HG03097 (cell line): ENCODE data around the gene SLC29A3.

Source experiments
- ATAC-seq: cut with Tn5 transposase; IDR thresholded peaks from one replicate; pipeline ENCODE4 v1.9.1; 2021; ENCODE audit not compliant: unreplicated experiment, low FRiP score

SLC29A3 gene

GRCh38 chr10:71389768-71390460 lies 70.9 kb downstream of the SLC29A3 start:
- no peak for ATAC-seq

GRCh38 chr10:71390461-71390835 lies 71.4 kb downstream of the SLC29A3 start:
- no peak for ATAC-seq

DNA sequence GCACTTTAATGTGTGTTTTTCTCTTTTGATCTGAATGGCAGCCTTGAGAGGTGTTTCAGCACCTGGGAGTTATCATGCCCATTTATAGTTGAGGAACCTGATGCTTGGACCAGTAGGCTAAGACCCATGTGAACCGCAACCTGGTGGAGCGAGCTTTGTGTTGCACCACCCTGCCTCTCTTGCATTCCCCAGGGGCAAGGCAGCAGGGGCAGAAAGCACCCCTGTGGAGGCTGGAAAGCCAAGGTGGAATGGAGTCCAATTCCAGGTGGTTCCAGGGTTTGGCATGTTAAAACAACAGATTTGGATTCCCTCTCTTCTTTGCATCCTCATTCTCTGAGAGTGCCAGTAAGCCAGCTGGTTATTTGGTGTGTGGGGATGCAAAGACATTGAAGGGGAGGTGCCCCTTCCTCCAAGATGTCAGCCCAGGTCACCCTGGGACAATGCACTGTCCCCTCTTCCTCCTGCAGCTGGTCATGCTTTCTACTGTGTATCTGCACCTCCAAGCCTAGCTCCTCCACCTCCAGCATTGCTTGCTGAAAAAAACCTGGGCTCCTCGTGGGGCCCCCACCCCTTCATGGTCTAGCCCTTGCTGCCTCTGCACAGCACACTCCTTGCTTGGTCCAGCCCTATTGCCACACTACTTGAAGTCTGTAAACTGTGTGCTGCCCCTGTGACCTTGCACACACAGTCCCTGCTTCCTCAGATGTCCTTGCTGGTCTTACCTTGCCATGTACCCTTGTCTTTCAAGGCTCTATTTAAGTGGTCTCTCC lies 72.0 kb downstream of the SLC29A3 start:
- no peak for ATAC-seq

GRCh38 chr10:71391701-71392100 lies 72.6 kb downstream of the SLC29A3 start:
- no peak for ATAC-seq

- ATAC-seq: no peak
Measured at GRCh38 chr10:71392292-71392691, 73.2 kb downstream of the SLC29A3 start.

DNA sequence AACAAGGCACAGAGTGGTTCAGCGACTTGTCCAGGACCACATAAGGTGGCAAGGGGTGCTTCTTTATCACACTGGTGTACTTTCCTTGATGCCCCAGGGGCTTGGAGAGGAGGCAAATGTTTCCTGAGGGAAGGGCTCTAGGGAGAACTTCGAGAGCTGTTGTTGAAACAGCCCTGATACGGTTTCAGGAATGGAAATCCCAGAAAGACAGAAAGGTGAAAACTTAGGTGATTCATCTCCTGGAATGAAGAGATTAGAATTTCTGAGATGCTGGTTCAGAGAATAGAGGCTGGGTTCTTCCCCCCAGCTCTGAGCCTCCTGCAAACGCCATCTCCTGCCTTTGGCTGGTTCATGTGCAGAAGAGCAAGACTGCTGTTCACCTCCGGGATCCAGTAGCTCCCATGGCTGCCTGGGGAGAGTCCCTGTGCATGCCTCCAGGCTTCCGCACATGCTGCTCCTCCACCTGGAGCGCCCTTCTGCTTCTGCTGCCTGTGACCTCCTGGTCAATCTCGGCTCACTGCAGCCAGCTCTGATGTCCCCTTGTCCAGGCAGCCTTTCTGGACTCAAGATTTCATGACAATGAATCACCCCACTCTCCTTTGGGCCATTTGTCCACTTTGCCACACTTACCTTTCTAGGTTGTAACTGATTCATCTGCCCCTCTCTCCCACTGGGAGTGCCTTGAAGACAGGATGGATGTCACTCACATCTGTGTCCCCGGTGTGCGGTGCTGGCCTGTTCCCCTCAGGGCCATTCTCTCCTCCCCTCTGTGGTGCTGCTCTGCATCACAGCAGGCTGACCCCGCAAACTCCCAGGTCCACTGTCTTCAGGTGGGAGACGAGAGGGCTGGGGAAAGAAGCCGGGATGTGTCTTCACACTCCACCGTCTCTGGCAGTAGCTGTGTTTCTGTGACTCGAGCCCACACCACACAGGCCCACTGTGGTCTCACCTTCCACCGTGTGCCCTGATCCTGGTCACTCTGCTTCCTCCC lies 74.0 kb downstream of the SLC29A3 start:
- no peak for ATAC-seq

- ATAC-seq: no peak
Measured at GRCh38 chr10:71393841-71394475, 74.9 kb downstream of the SLC29A3 start.

GRCh38 chr10:71394926-71395562 lies 76.0 kb downstream of the SLC29A3 start:
- ATAC-seq: no peak

DNA sequence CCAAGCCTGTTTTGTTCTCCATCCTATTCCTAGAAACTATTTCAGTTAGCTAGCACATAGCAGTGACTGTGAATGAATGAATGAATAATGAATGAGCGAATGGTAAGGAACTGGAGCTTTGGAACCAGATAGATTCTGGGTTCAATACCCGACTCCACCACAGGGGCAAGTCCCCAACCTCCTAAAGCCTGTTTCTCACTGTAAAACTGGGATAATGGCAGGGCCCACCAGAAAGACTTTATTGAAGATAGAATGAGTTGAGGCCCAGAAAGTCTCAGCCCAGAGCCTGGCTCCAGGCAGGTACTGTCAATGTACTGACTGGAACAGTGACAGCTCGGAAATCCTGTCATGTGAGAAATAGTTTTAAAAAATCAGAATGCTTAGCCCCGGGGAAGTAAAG lies 76.6 kb downstream of the SLC29A3 start:
- ATAC-seq: no peak

DNA sequence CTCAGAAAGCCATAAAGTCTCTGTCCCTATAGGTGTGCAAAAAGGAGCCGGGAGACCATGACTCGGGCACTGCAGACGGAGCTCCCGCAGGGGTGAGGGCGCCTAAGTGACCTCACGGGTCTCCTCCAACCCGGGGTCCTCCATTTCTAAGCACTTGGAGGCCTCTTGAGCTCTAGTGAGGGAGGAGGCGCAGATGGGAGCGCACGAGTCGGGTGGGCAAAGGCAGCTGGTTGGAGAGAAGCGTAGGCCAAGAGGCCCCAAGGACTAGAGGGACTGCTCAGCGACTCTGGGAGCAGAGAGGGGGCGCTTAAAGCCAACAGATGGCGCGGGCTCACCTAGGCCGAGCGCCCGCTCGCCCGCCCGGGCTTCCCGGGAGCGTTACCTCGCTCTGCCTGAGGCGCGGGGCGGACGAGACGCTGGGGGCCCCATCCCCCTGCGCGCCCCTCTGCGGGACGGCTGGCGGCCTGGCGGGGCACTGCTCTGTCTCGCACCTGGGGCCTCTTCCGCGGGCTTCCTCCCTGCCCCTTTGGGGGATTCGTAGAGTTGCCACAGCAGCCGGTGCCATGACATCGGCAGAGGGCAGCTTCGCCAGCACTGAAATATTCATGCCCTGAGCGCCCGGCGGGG lies 77.1 kb downstream of the SLC29A3 start:
- ATAC-seq: no peak

DNA sequence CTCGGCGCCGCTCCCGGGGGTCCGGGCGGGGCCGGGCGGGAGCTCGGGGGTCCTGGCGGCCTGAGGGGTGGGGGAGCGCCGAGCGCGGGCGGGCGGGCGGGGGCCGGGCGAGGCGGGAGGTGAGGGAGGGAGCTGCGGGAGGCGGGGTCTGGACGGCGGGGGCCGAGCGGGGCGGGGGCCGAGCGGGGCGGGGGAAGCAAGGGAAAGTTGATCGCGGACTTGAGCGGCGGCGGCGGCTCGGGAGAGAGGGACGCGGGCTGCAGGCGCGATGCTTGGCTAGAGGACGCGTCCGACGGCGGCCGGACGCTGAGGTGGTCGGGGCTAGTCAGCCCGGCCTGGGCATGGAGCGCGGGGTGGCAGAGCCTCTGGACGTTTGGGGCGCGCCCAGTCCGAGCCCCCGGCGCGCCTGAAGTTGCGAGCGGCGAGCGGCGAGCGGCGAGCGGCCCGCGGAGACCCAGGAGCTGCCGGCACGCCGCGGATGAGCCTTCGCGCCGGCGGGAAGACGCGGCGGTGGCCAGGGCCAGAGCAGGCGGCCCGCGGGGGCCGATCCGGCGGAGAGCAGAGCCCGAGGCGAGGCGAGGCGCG lies 77.7 kb downstream of the SLC29A3 start, which contains the start of gene CDH23:
Gene CDH23 (plus strand): TSS at position 210 of the 585 bp plus-strand sequence. CDS start 42,912 bp downstream, outside the sequence.
- ATAC-seq: no peak

DNA sequence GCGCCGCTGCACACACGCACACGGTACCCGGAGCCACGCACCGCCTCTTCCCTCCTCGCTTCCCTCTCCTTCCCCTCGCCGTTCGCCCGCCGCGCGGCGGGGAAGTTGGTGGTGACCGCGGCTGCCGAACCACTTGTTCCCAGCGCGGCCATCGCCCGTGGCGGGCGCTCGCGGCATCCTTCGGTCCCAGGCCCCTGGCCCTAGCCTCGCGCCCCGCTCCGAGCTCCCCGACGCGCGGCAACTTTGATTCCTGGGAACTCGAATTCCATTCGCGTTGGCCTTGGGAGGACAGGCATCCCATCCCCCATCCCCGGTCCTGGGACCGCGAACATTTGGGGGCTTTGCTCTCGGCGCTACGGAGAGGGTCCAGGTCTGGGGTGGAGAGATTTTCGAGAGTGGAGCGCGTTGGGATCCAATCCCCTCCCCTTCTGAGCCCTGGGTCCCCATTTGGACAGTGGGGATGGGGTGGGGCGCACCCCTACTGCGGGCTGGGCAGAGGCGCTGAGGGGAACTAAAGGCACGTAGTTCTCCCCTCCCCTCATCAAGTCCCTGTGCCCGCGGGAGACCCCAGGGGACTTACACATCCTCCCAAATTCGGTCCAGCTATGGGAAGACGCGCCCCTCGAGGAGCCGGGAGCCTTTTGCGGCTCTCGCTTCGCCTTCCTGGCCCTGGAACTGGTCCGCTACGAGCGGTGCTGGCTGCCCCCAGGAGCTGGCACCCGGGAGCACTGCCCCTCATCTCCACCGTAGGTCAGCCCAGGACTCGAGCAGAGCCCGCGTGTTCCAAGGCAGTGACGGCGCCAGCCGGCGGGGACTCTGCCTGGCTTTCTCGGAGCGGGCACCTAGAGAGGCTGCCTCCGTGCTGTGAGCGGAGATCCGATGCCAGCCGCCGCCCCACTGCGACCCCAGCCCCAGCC lies 78.5 kb downstream of the SLC29A3 start:
- no peak for ATAC-seq

- no peak for ATAC-seq
Measured at GRCh38 chr10:71398976-71399375, 79.9 kb downstream of the SLC29A3 start.

- ATAC-seq: no peak
Measured at GRCh38 chr10:71399946-71400345, 80.9 kb downstream of the SLC29A3 start.

GRCh38 chr10:71401056-71401455 lies 82.0 kb downstream of the SLC29A3 start:
- no peak for ATAC-seq

GRCh38 chr10:71402005-71402404 lies 82.9 kb downstream of the SLC29A3 start:
- no peak for ATAC-seq

DNA sequence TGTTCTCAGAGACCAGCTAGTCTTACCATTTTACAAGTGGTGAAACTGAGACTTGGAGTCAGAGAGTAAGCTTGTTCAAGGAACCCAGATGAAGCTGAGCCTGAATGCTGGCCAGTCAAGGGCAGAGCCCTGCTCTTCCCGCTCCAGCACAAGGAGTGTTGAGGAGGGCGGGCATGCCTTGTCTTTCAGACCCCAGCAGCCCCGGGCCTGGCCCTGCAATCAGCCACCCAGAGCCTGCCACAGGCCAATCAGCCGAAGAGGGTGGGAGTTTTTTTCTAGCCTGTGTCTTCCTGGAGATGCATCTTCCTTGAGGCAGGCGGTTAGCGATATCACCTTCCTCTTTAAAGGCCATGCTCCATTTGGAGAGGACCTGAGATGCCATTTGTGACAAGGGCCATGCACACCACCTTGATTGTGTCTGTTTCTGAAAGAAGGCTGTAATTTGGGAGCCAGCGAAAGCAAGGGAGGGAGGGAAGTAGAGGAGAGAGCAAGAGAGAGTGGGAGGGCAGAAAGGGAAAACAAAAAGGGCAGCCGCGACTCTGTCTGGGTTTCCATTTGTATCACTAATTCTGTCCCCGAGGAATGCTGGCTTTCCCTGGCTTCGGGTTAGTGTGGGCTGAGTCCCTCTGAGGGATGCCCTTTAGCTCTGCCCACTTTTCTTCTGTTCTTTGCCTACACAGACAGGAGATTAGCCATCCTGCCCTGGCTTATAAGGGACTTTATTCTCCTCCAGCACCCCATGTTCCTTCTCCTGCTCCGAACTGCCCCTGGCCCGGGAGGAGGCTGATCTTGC lies 85.6 kb downstream of the SLC29A3 start:
- ATAC-seq: no peak
